Coronary artery (tissue), 2 donors: ENCODE measurements around the gene ASB4.
"Not testable (repeated sequence)": the region's sequence is repeated elsewhere in the genome, so short reads cannot be mapped to it uniquely, and the experiment has no call there.

Experiments used
- DNase-seq: peaks from one replicate; pipeline ENCODE4 v3.0.0-alpha.2; 2017; ENCODE audit warnings: low spot score
- H3K27ac ChIP-seq, 2 donors: fragments of 200-600 bp; sonication (generic); one replicate each; pipeline ENCODE4 v1.5.1; 2016 to 2019
- H3K4me3 ChIP-seq: fragments of 200-600 bp; sonication (generic); 2 replicates; pipeline ENCODE4 v1.5.1; 2016; ENCODE audit warnings: mild to moderate bottlenecking, moderate library complexity
- CTCF ChIP-seq: fragments of 200-600 bp; sonication (generic); IDR thresholded peaks from one replicate; pipeline ENCODE4 v1.5.1; 2019; ENCODE audit warnings: antibody characterized with exemption

The ASB4 gene

GRCh38 chr7:95454438-95455045 is 31.2 kb upstream of the ASB4 start:
- TF ChIP-seq CTCF = no peak
- no peak overlapping the region for H3K27ac ChIP-seq
- H3K4me3 ChIP-seq = no peak overlapping the region
- DNase-seq = no peak

- Histone ChIP-seq H3K4me3 (no peak overlapping the region), H3K27ac (no peak overlapping the region)
- TF ChIP-seq CTCF = no peak
- DNase-seq = no peak
Observed at GRCh38 chr7:95457947-95458346, 27.8 kb upstream of the ASB4 start.

GRCh38 chr7:95460653-95461052 is 25.1 kb upstream of the ASB4 start:
- not testable (repeated sequence) for H3K27ac ChIP-seq, DNase-seq

GRCh38 chr7:95467912-95468607 is 17.7 kb upstream of the ASB4 start:
- no peak for DNase-seq
- H3K27ac ChIP-seq = no peak overlapping the region
- no peak overlapping the region for H3K4me3 ChIP-seq
- no peak for TF ChIP-seq CTCF

More at GRCh38 chr7:95460653-95461052, 25.1 kb upstream of the ASB4 start:
- not testable (repeated sequence) for H3K4me3 ChIP-seq

- H3K27ac ChIP-seq = no peak overlapping the region
- DNase-seq = no peak
- H3K4me3 ChIP-seq = no peak overlapping the region
- TF ChIP-seq CTCF = no peak
Observed at GRCh38 chr7:95469187-95469586, 16.6 kb upstream of the ASB4 start.

GRCh38 chr7:95469848-95470247 is 15.9 kb upstream of the ASB4 start:
- no peak for DNase-seq
- Histone ChIP-seq H3K27ac (no peak overlapping the region), H3K4me3 (no peak overlapping the region)
- TF ChIP-seq CTCF = no peak

GRCh38 chr7:95470452-95470851 is 15.3 kb upstream of the ASB4 start:
- no peak for DNase-seq
- H3K27ac ChIP-seq = no peak overlapping the region
- TF ChIP-seq CTCF = no peak
- no peak overlapping the region for H3K4me3 ChIP-seq
